GM12892 (cell line): ENCODE data around the gene ARVCF.

ENCODE experiments used
- POLR2A ChIP-seq: IDR thresholded peaks from 2 replicates; pipeline ENCODE4 v1.6.1; 2011; ENCODE audit warnings: low read depth, low read length, control low read depth
- POLR2AphosphoS5 ChIP-seq: IDR thresholded peaks from 2 replicates; pipeline ENCODE4 v1.6.1; 2011; ENCODE audit warnings: low read depth, low read length, control low read depth
- TAF1 ChIP-seq: IDR thresholded peaks from 2 replicates; pipeline ENCODE4 v1.6.1; 2011; ENCODE audit warnings: low read depth, mild to moderate bottlenecking, control low read depth, low read length, borderline replicate concordance

DNA sequence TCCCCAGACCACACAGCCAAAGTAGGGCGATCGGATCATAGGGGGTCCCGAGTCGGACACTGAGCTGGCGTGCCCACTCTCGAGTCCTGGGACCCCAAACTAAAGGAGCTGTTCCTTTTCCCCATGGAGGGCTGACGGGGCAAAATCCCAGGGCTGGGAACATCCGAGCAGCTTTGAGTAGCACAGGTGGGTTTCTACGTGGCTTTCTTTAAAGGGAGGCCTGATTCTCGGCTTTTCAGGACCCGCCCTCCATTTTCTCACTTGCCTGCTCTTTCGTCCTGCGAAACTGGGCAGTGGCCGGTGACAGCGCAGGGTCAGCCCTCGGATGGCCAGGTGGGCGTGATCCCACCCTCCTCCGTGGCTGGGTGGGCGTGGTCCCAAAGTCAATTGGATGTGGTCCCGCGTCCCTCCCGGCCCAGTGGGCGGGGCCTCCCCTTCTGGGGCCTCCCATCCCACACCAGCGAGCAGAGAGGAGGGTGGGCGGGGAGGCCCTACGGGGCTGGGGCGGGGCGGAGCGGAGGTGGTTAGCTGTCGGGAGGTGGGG lies 57.5 kb downstream of the ARVCF start:
- TF ChIP-seq POLR2A: no peak
- no peak for TF ChIP-seq POLR2AphosphoS5
- no peak for TF ChIP-seq TAF1
